ENCODE measurements around the gene UBE2H.

DNA sequence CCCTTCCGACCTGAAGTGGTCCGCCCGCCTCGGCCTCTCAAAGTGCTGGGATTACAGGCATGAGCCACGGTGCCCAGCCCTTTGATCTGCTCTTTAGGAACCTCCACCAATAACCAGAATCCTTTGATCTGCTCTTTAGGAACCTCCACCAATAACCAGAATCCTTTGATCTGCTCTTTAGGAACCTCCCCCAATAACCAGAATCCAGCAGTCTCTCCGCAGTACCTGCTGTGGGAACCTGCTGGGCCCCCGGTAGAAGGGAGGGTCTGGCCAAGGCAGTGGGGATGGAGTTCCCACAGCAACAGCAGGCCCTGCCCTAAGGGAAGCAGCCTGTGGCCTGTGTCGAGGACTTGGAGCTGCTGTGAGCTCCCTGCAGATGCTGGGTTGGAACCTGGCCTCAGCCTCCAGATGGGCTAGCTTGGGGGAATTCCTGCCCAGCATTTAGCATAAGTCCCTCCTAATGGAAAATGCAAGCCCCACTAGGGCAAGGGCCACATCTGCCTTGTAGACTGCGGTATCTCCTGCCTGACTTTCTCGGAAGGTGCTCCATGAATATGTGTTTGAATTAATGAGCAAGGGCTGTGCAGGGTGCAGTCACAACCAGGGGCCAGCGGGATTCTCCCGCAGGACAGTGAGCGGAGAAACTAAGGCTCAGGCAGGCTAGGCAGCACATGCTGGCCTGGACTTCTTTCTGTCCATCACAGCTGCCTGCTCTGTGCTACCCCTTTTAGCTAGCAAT lies 165.8 kb downstream of the UBE2H start:
- TF ChIP-seq CTCF (IDR thresholded peaks at IDR 0.05 in 4 of 5, conservative IDR thresholded peaks at IDR 0.05 in 1 of 5) (no peak), POLR2A (IDR thresholded peaks at IDR 0.05) (no peak)
